Progenitor cell of endocrine pancreas (in vitro differentiated cells): ENCODE data around the gene NHLRC1. TPM values are rescaled to one million over a fixed set of nuclear protein-coding genes. Genes with fewer than 3 reads are reported as not detected.

Experiments used
- DNase-seq: peaks from one replicate; pipeline ENCODE4 v3.0.0; 2021; ENCODE audit warnings: low spot score; ENCODE audit not compliant: unreplicated experiment
- H3K27ac Mint-ChIP-seq: 2 replicates; pipeline ENCODE4 v1.8.0; 2021; ENCODE audit warnings: mild to moderate bottlenecking, moderate library complexity, mixed read lengths
- H3K27me3 Mint-ChIP-seq: 2 replicates; pipeline ENCODE4 v1.8.0; 2021; ENCODE audit warnings: mixed read lengths
- H3K36me3 Mint-ChIP-seq: 2 replicates; pipeline ENCODE4 v1.8.0; 2022; ENCODE audit warnings: mixed read lengths; ENCODE audit not compliant: insufficient read depth
- H3K4me1 Mint-ChIP-seq: 2 replicates; pipeline ENCODE4 v1.8.0; 2021; ENCODE audit warnings: low read depth, mixed read lengths
- H3K4me3 Mint-ChIP-seq: 2 replicates; pipeline ENCODE4 v1.8.0; 2021; ENCODE audit warnings: low read depth, mild to moderate bottlenecking, moderate library complexity, mixed read lengths
- H3K9me3 Mint-ChIP-seq: 2 replicates; pipeline ENCODE4 v1.8.0; 2021; ENCODE audit warnings: low read depth, mixed read lengths
- total RNA-seq: library from RNA; stranded (reverse); gene quantifications from 2 replicates; pipeline ENCODE4 v1.2.1, GENCODE V29; 2021
- TF ChIP-seq, protein P1 (sequence below): fragments of 200-600 bp; sonication (generic); IDR thresholded peaks from one replicate; pipeline ENCODE4 v1.5.0; 2021; ENCODE audit warnings: antibody characterized with exemption, mild to moderate bottlenecking; ENCODE audit not compliant: unreplicated experiment

The NHLRC1 gene
- total RNA-seq, 1 donor from 2014 or later, result 0.65 TPM

- no peak overlapping the region for H3K4me3 Mint-ChIP-seq
- peaks cover 1% of the 10 kb centered on the region for H3K36me3 Mint-ChIP-seq
- no peak for DNase-seq
- no peak overlapping the region for H3K27ac Mint-ChIP-seq
- peaks cover 11% of the 10 kb centered on the region for H3K9me3 Mint-ChIP-seq
- H3K27me3 Mint-ChIP-seq, result no peaks in the 10 kb centered on the region
- H3K4me1 Mint-ChIP-seq, result no peaks in the 10 kb centered on the region
- TF ChIP-seq, protein P1, sequence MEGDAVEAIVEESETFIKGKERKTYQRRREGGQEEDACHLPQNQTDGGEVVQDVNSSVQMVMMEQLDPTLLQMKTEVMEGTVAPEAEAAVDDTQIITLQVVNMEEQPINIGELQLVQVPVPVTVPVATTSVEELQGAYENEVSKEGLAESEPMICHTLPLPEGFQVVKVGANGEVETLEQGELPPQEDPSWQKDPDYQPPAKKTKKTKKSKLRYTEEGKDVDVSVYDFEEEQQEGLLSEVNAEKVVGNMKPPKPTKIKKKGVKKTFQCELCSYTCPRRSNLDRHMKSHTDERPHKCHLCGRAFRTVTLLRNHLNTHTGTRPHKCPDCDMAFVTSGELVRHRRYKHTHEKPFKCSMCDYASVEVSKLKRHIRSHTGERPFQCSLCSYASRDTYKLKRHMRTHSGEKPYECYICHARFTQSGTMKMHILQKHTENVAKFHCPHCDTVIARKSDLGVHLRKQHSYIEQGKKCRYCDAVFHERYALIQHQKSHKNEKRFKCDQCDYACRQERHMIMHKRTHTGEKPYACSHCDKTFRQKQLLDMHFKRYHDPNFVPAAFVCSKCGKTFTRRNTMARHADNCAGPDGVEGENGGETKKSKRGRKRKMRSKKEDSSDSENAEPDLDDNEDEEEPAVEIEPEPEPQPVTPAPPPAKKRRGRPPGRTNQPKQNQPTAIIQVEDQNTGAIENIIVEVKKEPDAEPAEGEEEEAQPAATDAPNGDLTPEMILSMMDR, result no peak
Observed at GRCh38 chr6:18088419-18089296, 33.8 kb downstream of the NHLRC1 start.

- Mint-ChIP-seq H3K27ac (no peak overlapping the region), H3K9me3 (peaks cover 11% of the 10 kb centered on the region), H3K36me3 (peaks cover 1% of the 10 kb centered on the region), H3K4me3 (no peak overlapping the region), H3K27me3 (no peaks in the 10 kb centered on the region), H3K4me1 (no peaks in the 10 kb centered on the region)
- DNase-seq, result no peak
- TF ChIP-seq, protein P1, result no peak
Observed at GRCh38 chr6:18087396-18088165, 34.9 kb downstream of the NHLRC1 start.

GRCh38 chr6:18081025-18081668 is 41.3 kb downstream of the NHLRC1 start:
- Mint-ChIP-seq H3K27me3 (no peaks in the 10 kb centered on the region), H3K4me3 (no peak overlapping the region), H3K36me3 (no peaks in the 10 kb centered on the region), H3K9me3 (no peaks in the 10 kb centered on the region), H3K4me1 (no peaks in the 10 kb centered on the region), H3K27ac (no peak overlapping the region)
- TF ChIP-seq, protein P1, result no peak
- DNase-seq, result no peak

DNA sequence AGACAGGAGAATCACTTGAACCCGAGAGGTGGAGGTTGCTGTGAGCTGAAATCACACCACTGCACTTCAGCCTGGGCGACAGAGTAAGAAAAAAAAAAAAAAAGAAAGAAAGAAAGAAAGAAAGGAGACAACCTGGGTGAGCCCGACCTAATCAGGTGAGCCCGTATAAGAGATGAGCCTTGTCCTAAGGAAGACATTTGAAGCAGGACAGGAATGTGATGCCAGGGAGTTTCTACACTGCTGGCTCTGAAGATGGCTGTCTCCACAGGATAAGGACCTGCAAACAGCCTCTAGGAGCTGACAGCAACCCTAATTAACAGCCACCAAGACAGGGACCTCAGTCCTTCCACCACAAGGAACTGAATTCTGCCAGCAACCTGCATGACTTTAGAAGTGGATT is 41.9 kb downstream of the NHLRC1 start:
- DNase-seq, result no peak
- H3K36me3 Mint-ChIP-seq, result no peaks in the 10 kb centered on the region
- TF ChIP-seq, protein P1, result no peak
- H3K27me3 Mint-ChIP-seq, result no peaks in the 10 kb centered on the region
- H3K4me3 Mint-ChIP-seq, result no peak overlapping the region
- no peaks in the 10 kb centered on the region for H3K4me1 Mint-ChIP-seq
- H3K27ac Mint-ChIP-seq, result no peak overlapping the region
- H3K9me3 Mint-ChIP-seq, result peaks cover 3% of the 10 kb centered on the region

- no peak overlapping the region for H3K27ac Mint-ChIP-seq
- DNase-seq, result no peak
- no peak overlapping the region for H3K4me3 Mint-ChIP-seq
- H3K9me3 Mint-ChIP-seq, result peaks cover 6% of the 10 kb centered on the region
- no peaks in the 10 kb centered on the region for H3K36me3 Mint-ChIP-seq
- TF ChIP-seq, protein P1, result no peak
- no peaks in the 10 kb centered on the region for H3K4me1 Mint-ChIP-seq
- H3K27me3 Mint-ChIP-seq, result no peaks in the 10 kb centered on the region
Observed at GRCh38 chr6:18078866-18079265, 43.6 kb downstream of the NHLRC1 start.
